BJ (cell line): ENCODE data around the gene TTLL5. TPM values are rescaled to one million over a fixed set of nuclear protein-coding genes. Genes with fewer than 3 reads are reported as not detected.

Source experiments
- CTCF ChIA-PET: fragments of 350-600 bp; formaldehyde crosslinking; extraction: SDS; loops from one replicate; lab custom pipeline; 2021; ENCODE audit warnings: antibody characterized with exemption, inconsistent platforms; lab: Yijun Ruan, JAX
- POLR2A ChIA-PET: fragments of 300-600 bp; sonication (Branson Sonifier 250); formaldehyde crosslinking; extraction: SDS; loops from one replicate; lab custom pipeline; 2021; ENCODE audit warnings: antibody characterized with exemption; lab: Charles Lee
- DNase-seq: peaks from one replicate; pipeline ENCODE4 v3.0.0-alpha.2; 2011; ENCODE audit warnings: low read depth
- H3K27me3 ChIP-seq: 2 replicates; pipeline ENCODE4 v1.6.0; 2011; ENCODE audit warnings: low read length; ENCODE audit not compliant: control insufficient read depth, insufficient read depth
- H3K36me3 ChIP-seq: 2 replicates; pipeline ENCODE4 v1.5.1; 2011; ENCODE audit warnings: low read length; ENCODE audit not compliant: control insufficient read depth, insufficient read depth
- H3K4me3 ChIP-seq: 2 replicates; pipeline ENCODE4 v1.5.1; 2011; ENCODE audit warnings: low read depth, mild to moderate bottlenecking, control low read depth, low read length
- polyA plus RNA-seq: library from polyadenylated mRNA; depleted of rRNA; stranded (reverse); fragments of >200 nt; gene quantifications from 2 replicates; pipeline ENCODE4 v1.2.3, GENCODE V29; 2011
- TF ChIP-seq, protein P1 (sequence below): IDR thresholded peaks from 2 replicates; pipeline ENCODE4 v1.5.1; 2011; ENCODE audit warnings: low read depth, mild to moderate bottlenecking, control low read depth, inconsistent platforms, low read length, moderate library complexity; ENCODE audit not compliant: insufficient read depth

The TTLL5 gene
- polyA plus RNA-seq, 1 experiment: 9.9 TPM

DNA sequence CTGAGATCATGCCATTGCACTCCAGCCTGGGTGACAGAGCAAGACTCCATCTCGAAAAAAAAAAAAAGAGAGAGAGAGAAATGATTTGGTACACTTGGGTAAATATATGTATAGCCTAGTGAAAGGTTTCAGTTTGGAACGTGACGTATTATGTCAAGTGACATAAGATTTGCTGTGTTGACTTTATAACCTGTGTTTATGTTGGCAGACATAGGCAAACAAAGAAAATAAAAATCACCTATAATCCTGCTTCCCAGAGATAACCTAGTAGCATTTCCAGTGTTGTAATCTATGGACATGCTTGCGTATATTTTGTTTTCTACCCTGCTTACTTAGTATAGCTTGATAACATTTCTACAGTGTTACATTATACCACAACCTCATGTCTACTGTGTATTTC is 17.1 kb upstream of the TTLL5 start:
- H3K36me3 ChIP-seq: no peaks in the 10 kb centered on the region
- POLR2A ChIA-PET: no interaction called here
- TF ChIP-seq, protein P1, sequence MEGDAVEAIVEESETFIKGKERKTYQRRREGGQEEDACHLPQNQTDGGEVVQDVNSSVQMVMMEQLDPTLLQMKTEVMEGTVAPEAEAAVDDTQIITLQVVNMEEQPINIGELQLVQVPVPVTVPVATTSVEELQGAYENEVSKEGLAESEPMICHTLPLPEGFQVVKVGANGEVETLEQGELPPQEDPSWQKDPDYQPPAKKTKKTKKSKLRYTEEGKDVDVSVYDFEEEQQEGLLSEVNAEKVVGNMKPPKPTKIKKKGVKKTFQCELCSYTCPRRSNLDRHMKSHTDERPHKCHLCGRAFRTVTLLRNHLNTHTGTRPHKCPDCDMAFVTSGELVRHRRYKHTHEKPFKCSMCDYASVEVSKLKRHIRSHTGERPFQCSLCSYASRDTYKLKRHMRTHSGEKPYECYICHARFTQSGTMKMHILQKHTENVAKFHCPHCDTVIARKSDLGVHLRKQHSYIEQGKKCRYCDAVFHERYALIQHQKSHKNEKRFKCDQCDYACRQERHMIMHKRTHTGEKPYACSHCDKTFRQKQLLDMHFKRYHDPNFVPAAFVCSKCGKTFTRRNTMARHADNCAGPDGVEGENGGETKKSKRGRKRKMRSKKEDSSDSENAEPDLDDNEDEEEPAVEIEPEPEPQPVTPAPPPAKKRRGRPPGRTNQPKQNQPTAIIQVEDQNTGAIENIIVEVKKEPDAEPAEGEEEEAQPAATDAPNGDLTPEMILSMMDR: no peak
- DNase-seq: no peak
- CTCF ChIA-PET: interaction anchor here (1.0 kb wide), 1 partner anchor 10 kb away, joined by 3 read pairs; no protein-coding TSS in a partner anchor
- no peak overlapping the region for H3K4me3 ChIP-seq
- H3K27me3 ChIP-seq: no peaks in the 10 kb centered on the region

DNA sequence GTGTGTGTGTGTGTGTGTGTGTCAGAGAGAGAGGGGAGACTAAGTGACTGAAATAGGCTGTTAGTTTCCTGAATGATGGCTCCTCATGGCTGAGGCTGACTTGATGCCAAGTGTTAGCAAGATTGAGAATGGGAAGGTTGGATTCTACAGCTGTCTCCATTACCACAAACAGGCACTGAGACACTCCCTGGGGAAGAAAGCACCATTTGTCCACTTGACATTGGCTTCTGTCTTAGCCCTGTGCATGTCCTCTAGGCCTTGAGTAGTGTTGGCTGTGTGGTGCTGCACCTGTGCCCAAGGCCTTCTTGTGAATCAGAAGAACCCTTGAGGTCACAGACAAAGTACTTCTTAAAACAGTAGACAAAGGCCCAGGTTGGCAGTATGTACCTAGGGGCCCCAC is 16.0 kb upstream of the TTLL5 start:
- H3K36me3 ChIP-seq: no peaks in the 10 kb centered on the region
- CTCF ChIA-PET: interaction anchor here (2.5 kb wide), 1 partner anchor 12 kb away, joined by 12 read pairs; no protein-coding TSS in a partner anchor
- DNase-seq: no peak
- TF ChIP-seq, protein P1: no peak
- POLR2A ChIA-PET: interaction anchor here (0.7 kb wide), 1 partner anchor 15 kb away, joined by 3 read pairs; no protein-coding TSS in a partner anchor
- no peaks in the 10 kb centered on the region for H3K27me3 ChIP-seq
- no peak overlapping the region for H3K4me3 ChIP-seq

DNA sequence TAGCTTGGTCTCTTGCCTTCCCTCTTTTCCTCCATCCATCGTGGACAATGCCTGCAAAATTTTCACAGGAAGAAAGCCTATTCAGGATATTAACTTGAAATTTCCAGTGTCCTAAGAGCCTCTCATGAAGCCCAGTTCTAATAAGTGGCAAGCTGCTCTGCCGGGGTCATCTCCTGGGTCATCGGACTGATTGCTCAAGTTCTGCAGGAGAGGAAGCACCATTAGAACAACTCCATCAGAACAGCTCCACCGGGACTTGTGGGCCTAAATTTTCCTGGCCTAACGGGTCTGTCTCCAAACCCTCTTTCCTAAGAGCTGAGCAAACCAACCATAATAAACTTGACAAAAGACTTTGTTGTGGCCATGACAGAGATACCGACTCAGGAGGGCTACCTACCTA is 14.3 kb upstream of the TTLL5 start:
- ChIA-PET CTCF (interaction anchor here (1.3 to 16.2 kb wide), 5 partner anchors 8 to 86 kb away, joined by 3 to 480 read pairs (median 5); partner anchors contain the start of gene FLVCR2), POLR2A (no interaction called here)
- H3K36me3 ChIP-seq: 0 out of 2 replicates have a peak, but pooled peaks cover 2% of the 10 kb centered on the region
- H3K4me3 ChIP-seq: no peak overlapping the region
- no peak for DNase-seq
- TF ChIP-seq, protein P1: no peak
- no peaks in the 10 kb centered on the region for H3K27me3 ChIP-seq

DNA sequence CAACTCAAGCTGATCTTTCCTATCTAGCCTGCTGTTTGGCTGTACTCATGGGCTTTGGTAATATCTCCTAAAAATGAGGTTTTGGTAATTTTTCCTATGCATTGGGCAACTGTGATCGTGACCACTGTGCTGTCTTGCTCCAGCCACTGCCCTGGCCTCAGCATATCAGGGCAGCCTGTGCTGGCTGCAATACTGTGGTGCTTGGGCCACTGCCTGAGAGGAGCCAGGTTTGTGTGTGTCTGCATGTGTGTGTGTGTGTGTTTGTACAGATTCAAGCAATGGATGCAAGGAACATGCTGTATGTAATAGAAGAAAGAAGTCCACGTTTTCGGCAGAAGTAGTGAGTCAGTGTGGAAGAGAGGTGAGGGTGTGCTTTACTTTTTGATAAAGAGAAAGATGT is 13.4 kb upstream of the TTLL5 start:
- Histone ChIP-seq H3K4me3 (no peak overlapping the region), H3K27me3 (no peaks in the 10 kb centered on the region), H3K36me3 (0 out of 2 replicates have a peak, but pooled peaks cover 2% of the 10 kb centered on the region)
- no peak for DNase-seq
- ChIA-PET CTCF (interaction anchor here (1.2 to 16.2 kb wide), 3 partner anchors 9 to 71 kb away, joined by 3 to 480 read pairs (median 12); partner anchors contain the start of gene FLVCR2), POLR2A (no interaction called here)
- TF ChIP-seq, protein P1: no peak

DNA sequence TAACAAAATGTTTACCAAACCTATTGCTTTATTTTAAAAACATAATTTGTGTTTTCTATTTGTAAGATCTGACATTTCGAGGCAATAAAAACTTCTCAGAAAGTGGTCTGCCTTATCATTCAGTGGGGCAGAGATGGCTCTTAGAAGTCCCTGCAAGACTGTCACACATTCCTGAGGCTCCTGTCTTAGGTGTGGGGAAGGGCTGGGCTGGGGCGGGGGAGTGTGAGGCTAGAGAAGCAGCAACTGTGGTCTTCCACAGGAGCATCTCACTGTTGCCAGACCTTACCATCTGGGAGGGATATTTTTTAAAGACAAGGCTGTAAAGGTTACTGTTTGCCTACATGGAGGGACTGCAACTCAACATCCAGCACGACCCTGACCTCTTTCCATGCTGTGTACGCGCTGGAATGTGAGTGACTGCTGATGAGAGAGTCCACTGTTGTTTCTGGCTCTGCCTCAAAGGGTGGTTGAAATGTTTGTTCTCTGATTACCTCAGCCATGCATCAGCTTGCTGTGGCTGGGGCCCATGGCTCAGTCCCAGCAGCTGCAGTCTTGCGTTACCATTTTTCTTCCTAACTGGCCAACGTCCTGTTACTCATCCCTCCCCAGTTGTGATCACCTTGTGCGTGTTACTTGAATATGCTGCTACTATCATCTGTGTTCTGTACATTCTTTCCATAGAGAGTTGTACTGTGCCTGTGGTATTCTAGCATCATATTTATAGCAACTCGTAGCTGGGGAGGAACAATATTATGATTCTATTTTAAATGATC is 12.8 kb upstream of the TTLL5 start:
- Histone ChIP-seq H3K4me3 (no peak overlapping the region), H3K36me3 (0 out of 2 replicates have a peak, but pooled peaks cover 2% of the 10 kb centered on the region), H3K27me3 (no peaks in the 10 kb centered on the region)
- CTCF ChIA-PET: interaction anchor here (0.6 to 16.2 kb wide), 5 partner anchors 9 to 87 kb away, joined by 3 to 480 read pairs (median 4); partner anchors contain the start of gene FLVCR2
- peak; percentile 65 for DNase-seq
- POLR2A ChIA-PET: no interaction called here
- TF ChIP-seq, protein P1: no peak
